Liver (tissue), 5 donors: ENCODE data around the gene RPSA. TPM values are rescaled to one million over a fixed set of nuclear protein-coding genes. Genes with fewer than 3 reads are reported as not detected.

Experiments
- polyA plus RNA-seq, 2 donors: library from polyadenylated mRNA; stranded (reverse) in 1 of 2; unstranded in 1 of 2; fragments of 200-250 nt in 1 of 2; fragments of >200 nt in 1 of 2; fragmentation: Nextera tagmentation in 1 of 2; extraction: Ambion mirVana in 1 of 2; gene quantifications; one replicate each; pipeline versions ENCODE4 v1.2.1 to v1.2.3, GENCODE V29; 2013 to 2015
- small RNA-seq: library from RNA; depleted of rRNA; stranded (forward); fragments of <200 nt; gene quantifications from one replicate; pipeline ENCODE3, GENCODE V24; 2014
- total RNA-seq, 2 donors: library from RNA; depleted of rRNA; stranded (reverse); fragments of >200 nt; gene quantifications; one replicate each; pipeline ENCODE4 v1.2.3, GENCODE V29; 2014
- donor health status: healthy.
- donor health status: healthy.
- donor health status: healthy.

Gene RPSA
- total and polyA plus RNA-seq, 4 donors = 200 to 796 (median 443) TPM

Small RNA genes within 50 kb of the gene (small RNA-seq; reads per million reads assigned to genes)
- gene SNORA6 = not detected
- not detected for gene SNORA62

Other genes starting within 250 kb of the RPSA start
- not detected for gene XIRP1, start 214.1 kb upstream of the RPSA start, total RNA-seq
- gene XIRP1, start 214.1 kb upstream of the RPSA start, polyA plus RNA-seq = under 1 TPM in 1 of 2 donors, not detected in 1; 0.01 TPM
- gene CX3CR1, start 126.7 kb upstream of the RPSA start, total RNA-seq = 1 to 10 TPM in 1 of 2 donors, under 1 TPM in 1; 0.33 to 1.9 TPM
- gene CX3CR1, start 126.7 kb upstream of the RPSA start, polyA plus RNA-seq = under 1 TPM; 0.44 to 0.66 TPM
- not detected for gene CCR8, start 77.0 kb upstream of the RPSA start, total RNA-seq
- gene CCR8, start 77.0 kb upstream of the RPSA start, polyA plus RNA-seq = not detected
- gene SLC25A38, start 23.4 kb upstream of the RPSA start, total RNA-seq = 10 to 100 TPM; 19.8 to 44.4 TPM
- gene SLC25A38, start 23.4 kb upstream of the RPSA start, polyA plus RNA-seq = 10 to 100 TPM; 20.3 to 28.3 TPM
- gene MOBP, start 61.0 kb downstream of the RPSA start, total RNA-seq = not detected
- not detected for gene MOBP, start 61.0 kb downstream of the RPSA start, polyA plus RNA-seq